Parathyroid adenoma (tissue), 2 donors: Measurements from ENCODE around the gene DDAH1.

ENCODE experiments used
- H2AFZ ChIP-seq: fragments of 300-600 bp; sonication (generic); one replicate; pipeline ENCODE4 v1.7.0; 2017; ENCODE audit warnings: antibody characterized with exemption, mild to moderate bottlenecking
- H3K27ac ChIP-seq: fragments of 300-600 bp; sonication (generic); one replicate; pipeline ENCODE4 v1.7.0; 2017
- H3K27me3 ChIP-seq: fragments of 300-600 bp; sonication (generic); one replicate; pipeline ENCODE4 v1.7.0; 2017; ENCODE audit warnings: low read length; ENCODE audit not compliant: control insufficient read depth, insufficient read depth
- H3K36me3 ChIP-seq: fragments of 300-600 bp; sonication (generic); one replicate; pipeline ENCODE4 v1.7.0; 2017; ENCODE audit warnings: low read length; ENCODE audit not compliant: control insufficient read depth, insufficient read depth
- H3K4me1 ChIP-seq: fragments of 300-600 bp; sonication (generic); one replicate; pipeline ENCODE4 v1.7.0; 2017; ENCODE audit warnings: control low read depth
- H3K4me2 ChIP-seq: fragments of 300-600 bp; sonication (generic); one replicate; pipeline ENCODE4 v1.7.0; 2017; ENCODE audit warnings: low read length
- H3K4me3 ChIP-seq: fragments of 300-600 bp; sonication (generic); one replicate; pipeline ENCODE4 v1.7.0; 2017; ENCODE audit warnings: low read depth, low read length
- H3K79me2 ChIP-seq: fragments of 300-600 bp; sonication (generic); one replicate; pipeline ENCODE4 v1.7.0; 2017; ENCODE audit warnings: control low read depth
- H3K9ac ChIP-seq: fragments of 300-600 bp; sonication (generic); one replicate; pipeline ENCODE4 v1.7.0; 2017; ENCODE audit warnings: mild to moderate bottlenecking
- H3K9me3 ChIP-seq: fragments of 300-600 bp; sonication (generic); one replicate; pipeline ENCODE4 v1.7.0; 2017; ENCODE audit warnings: low read length; ENCODE audit not compliant: control insufficient read depth
- TF ChIP-seq, protein P1 (sequence below): fragments of 300-600 bp; sonication (generic); IDR thresholded peaks from one replicate; pipeline ENCODE4 v1.7.0; 2017; ENCODE audit warnings: antibody characterized with exemption, mild to moderate bottlenecking
- donor health status: primary hyperparathyroidism.

Gene DDAH1

DNA sequence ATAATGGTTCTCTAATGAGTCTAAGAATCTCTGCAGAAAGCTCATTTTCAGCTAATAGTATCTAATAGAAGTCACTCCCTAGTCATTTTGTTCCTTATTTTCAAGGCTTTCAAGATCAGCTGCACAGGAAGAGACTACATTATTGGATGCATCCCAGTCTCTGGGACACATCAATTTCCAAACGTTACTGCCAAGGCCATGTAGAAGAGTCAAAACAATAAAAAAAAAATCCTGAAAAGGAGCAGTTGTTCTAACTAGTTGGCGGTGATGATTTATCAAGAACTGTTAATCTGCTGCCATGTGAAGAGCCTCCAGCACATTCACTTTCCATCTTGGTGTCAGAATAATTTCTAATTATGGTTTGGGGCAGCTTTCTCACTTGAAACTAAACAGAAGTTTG is 5.7 kb downstream of the DDAH1 start:
- no peak overlapping the region for H3K9ac ChIP-seq
- no peak overlapping the region for H3K4me3 ChIP-seq
- no peaks in the 10 kb centered on the region for H3K4me1 ChIP-seq
- H3K79me2 ChIP-seq, result peaks cover 2% of the 10 kb centered on the region
- no peak overlapping the region for H3K27ac ChIP-seq
- no peaks in the 10 kb centered on the region for H3K27me3 ChIP-seq
- no peaks in the 10 kb centered on the region for H3K9me3 ChIP-seq
- no peaks in the 10 kb centered on the region for H3K36me3 ChIP-seq
- H3K4me2 ChIP-seq, result no peak overlapping the region
- TF ChIP-seq, protein P1, sequence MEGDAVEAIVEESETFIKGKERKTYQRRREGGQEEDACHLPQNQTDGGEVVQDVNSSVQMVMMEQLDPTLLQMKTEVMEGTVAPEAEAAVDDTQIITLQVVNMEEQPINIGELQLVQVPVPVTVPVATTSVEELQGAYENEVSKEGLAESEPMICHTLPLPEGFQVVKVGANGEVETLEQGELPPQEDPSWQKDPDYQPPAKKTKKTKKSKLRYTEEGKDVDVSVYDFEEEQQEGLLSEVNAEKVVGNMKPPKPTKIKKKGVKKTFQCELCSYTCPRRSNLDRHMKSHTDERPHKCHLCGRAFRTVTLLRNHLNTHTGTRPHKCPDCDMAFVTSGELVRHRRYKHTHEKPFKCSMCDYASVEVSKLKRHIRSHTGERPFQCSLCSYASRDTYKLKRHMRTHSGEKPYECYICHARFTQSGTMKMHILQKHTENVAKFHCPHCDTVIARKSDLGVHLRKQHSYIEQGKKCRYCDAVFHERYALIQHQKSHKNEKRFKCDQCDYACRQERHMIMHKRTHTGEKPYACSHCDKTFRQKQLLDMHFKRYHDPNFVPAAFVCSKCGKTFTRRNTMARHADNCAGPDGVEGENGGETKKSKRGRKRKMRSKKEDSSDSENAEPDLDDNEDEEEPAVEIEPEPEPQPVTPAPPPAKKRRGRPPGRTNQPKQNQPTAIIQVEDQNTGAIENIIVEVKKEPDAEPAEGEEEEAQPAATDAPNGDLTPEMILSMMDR, result no peak
- H2AFZ ChIP-seq, result no peak overlapping the region

DNA sequence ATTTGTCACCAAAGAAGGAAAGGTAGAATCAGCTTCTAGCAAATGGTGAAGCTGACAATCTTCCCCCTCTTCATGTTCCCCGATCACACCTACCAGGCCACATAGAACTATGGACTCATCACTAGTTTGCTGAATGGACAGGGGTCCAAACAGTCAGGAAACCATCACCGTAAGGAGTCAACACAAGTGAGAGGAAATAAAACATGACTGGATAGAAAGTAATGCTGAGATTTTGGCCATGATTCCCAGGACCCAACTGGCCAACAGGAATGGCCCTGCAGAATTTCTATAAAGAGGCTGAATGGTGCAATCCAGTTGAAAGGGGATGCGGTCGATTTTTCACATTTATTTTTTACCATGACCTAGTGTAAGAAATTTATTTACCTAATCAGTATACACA is 10.7 kb downstream of the DDAH1 start:
- Histone ChIP-seq H3K27me3 (no peaks in the 10 kb centered on the region), H2AFZ (no peak overlapping the region), H3K27ac (no peak overlapping the region), H3K4me1 (no peaks in the 10 kb centered on the region), H3K4me3 (no peak overlapping the region), H3K9me3 (no peaks in the 10 kb centered on the region), H3K4me2 (no peak overlapping the region), H3K36me3 (no peaks in the 10 kb centered on the region), H3K79me2 (no peaks in the 10 kb centered on the region), H3K9ac (no peak overlapping the region)
- TF ChIP-seq, protein P1, result no peak

DNA sequence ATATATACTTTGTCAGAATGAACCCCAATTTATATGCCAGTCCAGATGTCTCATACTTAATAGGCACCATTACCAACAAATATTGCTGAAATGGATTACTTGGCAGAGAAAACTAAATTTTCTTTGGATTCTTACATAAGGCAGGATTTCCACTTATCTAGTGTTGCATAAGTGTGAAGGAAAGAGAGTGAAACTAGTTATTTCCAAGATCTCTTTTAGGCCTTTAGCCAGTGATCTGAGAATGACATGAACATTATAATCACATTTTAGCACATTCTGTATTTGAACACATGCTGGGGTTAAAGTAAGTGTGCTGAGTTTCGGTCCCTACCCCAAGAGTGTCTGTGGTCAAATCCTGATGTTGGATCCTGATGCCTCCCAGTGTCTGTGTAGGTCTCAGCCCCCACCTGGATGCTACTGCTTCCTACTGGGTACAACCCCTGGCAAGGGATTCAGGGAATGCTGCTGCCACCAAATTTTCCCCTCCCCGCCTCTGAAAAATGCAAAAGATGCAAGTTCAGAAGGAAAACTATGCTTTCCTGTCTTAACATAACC is 11.2 kb downstream of the DDAH1 start:
- Histone ChIP-seq H3K36me3 (no peaks in the 10 kb centered on the region), H3K27ac (no peak overlapping the region), H3K79me2 (no peaks in the 10 kb centered on the region), H3K4me3 (no peak overlapping the region), H3K9me3 (no peaks in the 10 kb centered on the region), H3K4me1 (no peaks in the 10 kb centered on the region), H2AFZ (no peak overlapping the region), H3K4me2 (no peak overlapping the region), H3K9ac (no peak overlapping the region), H3K27me3 (no peaks in the 10 kb centered on the region)
- TF ChIP-seq, protein P1, result no peak

DNA sequence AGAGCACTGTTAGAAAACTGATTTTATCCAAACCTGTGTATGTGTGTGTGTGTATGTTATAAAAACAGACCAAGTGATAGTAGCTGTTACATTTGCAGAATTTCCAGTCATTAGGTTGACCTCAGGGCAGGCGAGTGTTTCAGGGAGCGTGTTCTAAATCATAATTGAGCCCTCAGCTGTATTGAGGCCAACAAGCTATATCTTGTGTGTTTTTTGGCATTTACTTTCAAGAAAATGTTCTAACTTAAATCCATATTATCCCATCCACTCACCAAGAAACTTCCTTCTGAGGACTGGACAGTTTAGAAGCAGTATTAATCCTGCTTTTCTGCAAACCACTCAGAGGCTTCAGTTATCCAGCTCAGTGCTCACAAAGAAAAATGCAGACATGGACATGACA is 12.0 kb downstream of the DDAH1 start:
- H3K4me3 ChIP-seq, result no peak overlapping the region
- H3K9me3 ChIP-seq, result no peaks in the 10 kb centered on the region
- H3K9ac ChIP-seq, result no peak overlapping the region
- no peaks in the 10 kb centered on the region for H3K4me1 ChIP-seq
- H3K27me3 ChIP-seq, result no peaks in the 10 kb centered on the region
- H2AFZ ChIP-seq, result no peak overlapping the region
- no peaks in the 10 kb centered on the region for H3K36me3 ChIP-seq
- no peaks in the 10 kb centered on the region for H3K79me2 ChIP-seq
- TF ChIP-seq, protein P1, result no peak
- H3K27ac ChIP-seq, result no peak overlapping the region
- no peak overlapping the region for H3K4me2 ChIP-seq

DNA sequence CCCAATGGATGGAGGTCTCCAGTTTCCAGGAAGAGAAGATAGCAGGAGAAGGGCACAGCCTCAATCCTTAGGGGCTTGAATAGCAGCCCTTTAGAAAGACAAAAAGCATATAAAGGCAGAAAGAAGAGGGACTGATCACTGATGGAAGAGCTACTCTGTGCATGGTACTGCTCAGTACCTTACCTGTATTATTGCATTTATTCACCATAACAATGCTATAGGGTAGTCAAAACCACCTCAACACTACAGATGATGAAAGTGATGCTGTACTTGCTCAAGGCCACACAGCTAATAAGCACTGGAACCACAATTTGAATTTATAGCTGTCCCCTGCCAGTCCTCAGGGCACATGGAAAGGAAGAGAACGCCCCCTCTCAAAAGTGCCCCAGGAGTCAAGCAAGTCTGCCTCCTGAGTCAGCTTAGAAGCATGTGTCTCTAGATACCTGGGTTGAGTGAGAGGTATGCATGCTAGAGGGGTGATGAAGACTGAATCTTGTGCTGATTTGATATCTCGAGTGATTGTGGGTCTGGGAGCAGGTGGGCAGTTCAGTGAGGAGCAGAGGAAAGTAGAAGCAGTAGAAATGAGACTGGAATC is 13.6 kb downstream of the DDAH1 start:
- Histone ChIP-seq H3K27ac (no peak overlapping the region), H3K4me3 (no peak overlapping the region), H3K4me2 (no peak overlapping the region), H2AFZ (no peak overlapping the region), H3K9ac (no peak overlapping the region), H3K9me3 (no peaks in the 10 kb centered on the region), H3K36me3 (no peaks in the 10 kb centered on the region), H3K4me1 (no peaks in the 10 kb centered on the region), H3K79me2 (no peaks in the 10 kb centered on the region), H3K27me3 (no peaks in the 10 kb centered on the region)
- TF ChIP-seq, protein P1, result no peak
